ENCODE data around the gene SYNE2.
"Not testable (repeated sequence)": the region's sequence is repeated elsewhere in the genome, so short reads cannot be mapped to it uniquely, and the experiment has no call there.

Gene SYNE2

GRCh38 chr14:64190974-64191502, 338.2 kb downstream of the SYNE2 start:
- no peak for DNase-seq (ENCODE audit: low read depth, low spot score)

GRCh38 chr14:64191756-64192155, 339.0 kb downstream of the SYNE2 start:
- no peak for DNase-seq (ENCODE audit: low read depth, low spot score)

- no peak for DNase-seq (ENCODE audit: low read depth, low spot score)
Observed at GRCh38 chr14:64193821-64194220, 341.0 kb downstream of the SYNE2 start.

- DNase-seq (ENCODE audit: low read depth, low spot score): no peak
Observed at GRCh38 chr14:64194404-64194803, 341.6 kb downstream of the SYNE2 start.

GRCh38 chr14:64195199-64195598, 342.4 kb downstream of the SYNE2 start:
- DNase-seq (ENCODE audit: low read depth, low spot score): no peak

GRCh38 chr14:64196056-64196455, 343.3 kb downstream of the SYNE2 start:
- DNase-seq (ENCODE audit: low read depth, low spot score): no peak

GRCh38 chr14:64196814-64197411, 344.1 kb downstream of the SYNE2 start:
- no peak for DNase-seq (ENCODE audit: low read depth, low spot score)

GRCh38 chr14:64197996-64198395, 345.2 kb downstream of the SYNE2 start:
- no peak for DNase-seq (ENCODE audit: low read depth, low spot score)

GRCh38 chr14:64198486-64198885, 345.7 kb downstream of the SYNE2 start:
- DNase-seq (ENCODE audit: low read depth, low spot score): no peak

- DNase-seq (ENCODE audit: low read depth, low spot score): no peak
Observed at GRCh38 chr14:64200170-64200569, 347.4 kb downstream of the SYNE2 start.

GRCh38 chr14:64201296-64201695, 348.5 kb downstream of the SYNE2 start:
- no peak for DNase-seq (ENCODE audit: low read depth, low spot score)

GRCh38 chr14:64201921-64202545, 349.2 kb downstream of the SYNE2 start:
- DNase-seq (ENCODE audit: low read depth, low spot score): no peak

- no peak for DNase-seq (ENCODE audit: low read depth, low spot score)
Observed at GRCh38 chr14:64202716-64203115, 349.9 kb downstream of the SYNE2 start.

- DNase-seq (ENCODE audit: low read depth, low spot score): no peak
Observed at GRCh38 chr14:64203366-64204006, 350.7 kb downstream of the SYNE2 start.

GRCh38 chr14:64208261-64208660, 355.5 kb downstream of the SYNE2 start:
- no peak for DNase-seq (ENCODE audit: low read depth, low spot score)

GRCh38 chr14:64208981-64209380, 356.2 kb downstream of the SYNE2 start:
- DNase-seq (ENCODE audit: low read depth, low spot score): no peak

- no peak for DNase-seq (ENCODE audit: low read depth, low spot score)
Observed at GRCh38 chr14:64209444-64210131, 356.8 kb downstream of the SYNE2 start.

GRCh38 chr14:64210216-64210615, 357.4 kb downstream of the SYNE2 start:
- no peak for DNase-seq (ENCODE audit: low read depth, low spot score)

- not testable (repeated sequence) for DNase-seq (ENCODE audit: low read depth, low spot score)
Observed at GRCh38 chr14:64210912-64211311, 358.1 kb downstream of the SYNE2 start.

GRCh38 chr14:64212666-64213065, 359.9 kb downstream of the SYNE2 start:
- DNase-seq (ENCODE audit: low read depth, low spot score): no peak

GRCh38 chr14:64213086-64213485, 360.3 kb downstream of the SYNE2 start:
- DNase-seq (ENCODE audit: low read depth, low spot score): no peak

- DNase-seq (ENCODE audit: low read depth, low spot score): no peak
Observed at GRCh38 chr14:64213853-64214570, 361.2 kb downstream of the SYNE2 start.

Data from smooth muscle cell of the brain vasculature (primary cell).